OCI-LY3 (cell line): Measurements from ENCODE around the gene CASR.

Experiments
- EZH2phosphoT487 ChIP-seq: fragments of 200-600 bp; shearing (Covaris generic); IDR thresholded peaks from 2 replicates; pipeline ENCODE4 v1.6.1; 2018; ENCODE audit warnings: antibody characterized with exemption, mixed run types, low read depth
- TF ChIP-seq, protein P1 (sequence below): fragments of 200-600, 300-600 bp; sonication (generic); IDR thresholded peaks from 2 replicates; pipeline ENCODE4 v1.5.1; 2014; ENCODE audit warnings: antibody characterized with exemption, low read length, low read depth

DNA sequence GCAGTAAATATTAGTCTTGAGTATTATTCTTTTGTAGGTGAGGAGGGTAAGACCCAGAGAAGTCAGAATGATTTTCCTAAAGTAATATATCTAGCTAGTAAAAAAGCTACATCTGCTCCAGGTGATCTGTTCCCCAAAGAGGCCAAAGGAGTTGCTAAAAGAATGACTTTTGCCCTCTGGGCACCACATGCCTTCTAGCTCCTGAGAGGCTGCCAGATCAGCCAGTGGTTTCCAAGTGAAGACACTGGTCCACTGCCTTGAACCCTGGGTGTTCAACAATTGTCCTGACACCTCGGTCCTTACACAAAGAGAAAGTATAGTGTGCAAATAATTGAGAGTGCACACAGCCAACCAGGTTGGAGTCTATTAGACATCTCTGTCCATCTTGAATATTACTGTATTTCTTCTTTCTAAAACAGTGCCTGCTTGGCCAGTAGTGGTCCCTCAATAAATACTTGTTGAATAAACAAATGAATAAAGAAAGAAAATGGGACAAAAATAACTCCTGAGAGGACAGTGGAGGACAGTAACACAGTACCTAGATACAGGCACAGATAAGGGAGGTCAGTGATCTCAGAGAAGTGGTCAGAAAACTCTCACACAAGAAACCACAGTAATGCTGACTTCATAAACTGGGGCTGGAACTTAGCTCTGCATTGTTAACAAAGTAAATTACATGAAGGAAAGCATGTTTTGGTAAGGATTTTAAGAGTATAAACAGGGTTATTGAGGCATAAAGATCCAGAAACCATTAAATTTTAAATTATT lies 85.0 kb downstream of the CASR start:
- TF ChIP-seq, protein P1, sequence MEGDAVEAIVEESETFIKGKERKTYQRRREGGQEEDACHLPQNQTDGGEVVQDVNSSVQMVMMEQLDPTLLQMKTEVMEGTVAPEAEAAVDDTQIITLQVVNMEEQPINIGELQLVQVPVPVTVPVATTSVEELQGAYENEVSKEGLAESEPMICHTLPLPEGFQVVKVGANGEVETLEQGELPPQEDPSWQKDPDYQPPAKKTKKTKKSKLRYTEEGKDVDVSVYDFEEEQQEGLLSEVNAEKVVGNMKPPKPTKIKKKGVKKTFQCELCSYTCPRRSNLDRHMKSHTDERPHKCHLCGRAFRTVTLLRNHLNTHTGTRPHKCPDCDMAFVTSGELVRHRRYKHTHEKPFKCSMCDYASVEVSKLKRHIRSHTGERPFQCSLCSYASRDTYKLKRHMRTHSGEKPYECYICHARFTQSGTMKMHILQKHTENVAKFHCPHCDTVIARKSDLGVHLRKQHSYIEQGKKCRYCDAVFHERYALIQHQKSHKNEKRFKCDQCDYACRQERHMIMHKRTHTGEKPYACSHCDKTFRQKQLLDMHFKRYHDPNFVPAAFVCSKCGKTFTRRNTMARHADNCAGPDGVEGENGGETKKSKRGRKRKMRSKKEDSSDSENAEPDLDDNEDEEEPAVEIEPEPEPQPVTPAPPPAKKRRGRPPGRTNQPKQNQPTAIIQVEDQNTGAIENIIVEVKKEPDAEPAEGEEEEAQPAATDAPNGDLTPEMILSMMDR, result no peak
- TF ChIP-seq EZH2phosphoT487, result no peak
